ENCODE results near the gene PEX5.
"Not testable (repeated sequence)": the region's sequence is repeated elsewhere in the genome, so short reads cannot be mapped to it uniquely, and the experiment has no call there.

PEX5 gene

DNA sequence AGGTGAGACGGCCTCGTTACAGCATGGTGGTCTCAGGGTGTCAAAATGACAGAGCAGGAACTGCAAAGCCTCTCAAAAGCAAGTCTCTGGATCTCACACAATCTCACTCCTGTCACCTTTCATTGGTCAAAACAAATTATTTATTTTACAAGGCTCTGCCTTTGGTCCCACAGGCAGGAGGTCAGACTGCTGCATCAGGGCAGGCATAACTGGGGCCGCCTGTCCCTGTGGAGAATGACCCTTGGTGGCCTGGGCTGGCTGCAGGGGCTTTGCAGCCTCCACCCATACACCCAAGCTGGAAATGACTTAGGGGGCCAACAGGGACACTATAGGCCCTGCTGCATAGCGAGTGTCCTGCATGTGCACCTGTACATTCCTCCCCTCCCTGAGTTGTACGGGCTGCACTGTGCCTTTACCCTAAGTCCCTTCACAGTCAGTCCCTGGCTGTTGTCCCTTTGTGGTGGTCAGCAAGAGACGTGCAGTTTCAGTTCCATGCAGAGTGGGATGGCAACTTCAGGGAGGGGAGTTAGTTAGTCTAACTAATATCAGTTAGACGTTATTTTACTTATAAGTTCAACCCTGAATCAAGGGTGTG lies 28.1 kb downstream of the PEX5 start:
- DNase-seq (ENCODE audit: low read depth): no peak

DNA sequence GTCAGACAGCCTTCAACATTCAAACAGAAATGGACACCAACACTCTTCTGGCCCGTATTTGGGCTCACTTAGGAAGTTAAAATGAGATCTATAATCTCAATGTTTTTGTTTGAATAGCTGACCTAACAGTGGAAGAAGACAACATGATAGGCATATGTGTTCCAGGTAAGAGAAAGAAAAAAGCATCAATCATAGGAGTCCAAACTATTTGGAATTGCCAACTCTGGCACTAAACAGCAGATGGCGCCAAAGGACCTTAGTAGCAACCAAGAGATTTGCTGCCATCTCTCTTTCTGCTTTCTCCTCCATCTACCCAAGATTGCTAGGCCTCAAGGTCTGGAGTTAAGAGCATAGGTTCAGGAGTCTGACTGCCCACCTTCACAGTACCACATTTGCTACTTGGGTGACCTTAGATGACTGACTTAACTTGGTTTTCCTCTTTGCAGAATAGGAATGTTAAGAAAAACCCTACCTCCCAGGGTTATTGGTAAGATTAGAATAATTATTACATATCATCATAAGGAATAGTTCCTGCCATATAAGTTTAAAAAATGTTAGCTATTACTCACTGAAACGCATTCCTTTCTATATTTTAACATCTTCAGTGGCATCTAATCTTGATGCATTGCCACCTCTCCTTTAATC lies 30.2 kb downstream of the PEX5 start:
- peak; percentile 45 for DNase-seq (ENCODE audit: low read depth)

DNA sequence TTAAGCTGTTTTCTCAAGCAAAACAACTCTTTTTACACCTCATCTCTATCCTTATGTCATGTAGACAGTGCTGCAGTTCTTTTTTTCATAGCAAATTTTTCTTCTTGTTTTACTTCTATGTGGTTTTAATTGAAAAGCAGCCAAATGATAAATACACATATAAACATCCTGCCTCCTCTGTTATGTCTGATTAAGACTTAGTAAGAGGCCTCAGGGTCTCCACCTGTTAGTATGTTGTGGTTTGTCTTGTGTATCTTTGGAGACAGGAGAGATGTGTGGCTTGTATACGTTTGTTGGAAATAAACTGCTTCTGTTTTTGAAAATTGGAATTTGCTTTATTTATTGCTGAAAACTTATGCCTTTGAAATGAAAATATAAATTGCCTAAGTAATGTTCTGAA lies 32.0 kb downstream of the PEX5 start:
- DNase-seq (ENCODE audit: low read depth): no peak

DNA sequence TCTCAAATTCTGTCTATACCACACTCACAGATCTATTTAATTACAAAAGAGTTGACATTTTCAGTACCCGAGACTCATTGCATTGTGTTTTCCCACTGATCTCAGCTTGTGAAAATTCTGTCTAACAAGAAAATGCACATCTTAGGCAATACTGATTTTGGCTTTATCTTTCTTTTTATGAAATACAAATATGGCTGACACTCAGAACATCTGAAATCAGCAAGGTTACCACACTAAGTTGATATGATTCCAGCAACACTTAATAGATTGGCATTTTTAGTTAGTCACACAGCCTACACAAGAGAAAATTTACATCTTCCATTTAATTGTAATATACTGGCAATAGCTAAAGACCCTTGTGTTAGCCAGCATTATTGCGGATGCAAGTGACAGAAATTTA lies 40.3 kb downstream of the PEX5 start:
- no peak for DNase-seq (ENCODE audit: low read depth)

DNA sequence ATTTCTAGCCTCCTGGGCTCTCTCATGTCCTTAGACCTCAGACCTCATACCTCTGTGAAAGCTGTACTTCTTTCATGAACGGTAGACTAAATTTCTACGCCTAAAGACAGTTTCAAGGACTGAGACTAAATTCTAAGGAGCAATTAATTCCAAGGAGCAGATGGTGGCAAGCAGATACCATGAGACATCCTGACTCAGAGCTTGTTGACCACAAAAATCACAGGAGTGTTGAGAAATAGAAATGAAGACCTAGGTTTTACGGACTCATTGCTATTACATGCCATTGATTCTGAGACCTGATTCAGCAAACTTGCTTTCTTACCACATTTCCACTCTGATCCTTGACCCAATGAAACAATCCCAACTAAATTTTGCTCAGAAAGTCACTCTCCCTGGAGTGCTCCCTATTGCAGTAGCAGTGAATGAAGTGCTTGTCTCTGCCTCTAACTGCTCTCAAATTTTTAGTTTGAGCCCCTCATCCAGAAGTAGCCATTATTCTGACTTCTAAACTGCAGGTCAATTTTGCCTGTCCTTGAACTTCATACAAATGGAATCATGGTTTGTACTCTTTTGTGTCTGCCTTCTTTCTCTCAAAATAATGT lies 52.0 kb downstream of the PEX5 start:
- peak; percentile 3 for DNase-seq (ENCODE audit: low read depth)

DNA sequence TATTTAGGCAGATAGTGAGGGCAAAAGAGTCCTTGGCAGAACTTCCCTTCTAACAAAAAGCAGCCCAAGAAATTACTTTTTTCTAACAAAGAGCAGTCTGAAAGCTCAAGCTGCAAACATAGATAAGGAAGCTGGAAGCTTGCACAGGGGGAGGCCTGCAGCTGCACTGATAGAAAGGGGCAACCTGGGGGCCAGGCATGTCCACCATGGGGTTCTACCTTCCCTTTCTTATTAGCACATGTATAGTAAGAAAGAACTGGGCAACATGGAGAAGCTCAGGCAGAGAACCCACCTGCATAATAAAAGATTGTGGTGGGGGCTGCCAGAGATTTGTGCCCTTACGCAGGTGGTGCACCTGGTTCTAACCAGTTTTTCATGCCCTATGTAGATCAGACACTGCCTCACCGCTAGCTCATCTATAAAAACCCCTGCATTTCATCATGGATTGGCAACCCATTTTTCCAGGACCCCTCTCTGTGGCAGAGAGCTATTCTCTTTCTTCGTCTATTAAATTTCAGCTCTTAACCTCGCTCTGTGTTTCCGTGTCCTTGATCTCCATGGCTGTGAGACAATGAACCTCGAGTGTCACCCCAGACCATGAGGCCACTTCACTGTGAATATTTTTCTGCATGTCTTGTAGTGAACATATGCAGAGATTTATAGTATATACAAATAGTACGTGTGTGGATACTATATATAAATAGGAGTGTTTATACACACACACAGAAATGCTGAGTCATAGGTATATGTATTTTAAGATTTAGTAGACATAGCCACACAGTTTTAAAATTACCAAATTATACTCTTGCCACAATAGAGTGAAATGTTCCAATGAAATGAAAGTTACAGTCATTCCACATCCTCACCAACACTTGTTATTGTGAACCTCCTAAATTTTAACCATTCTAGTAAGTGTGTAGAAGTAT lies 53.0 kb downstream of the PEX5 start:
- DNase-seq (ENCODE audit: low read depth): no peak

DNA sequence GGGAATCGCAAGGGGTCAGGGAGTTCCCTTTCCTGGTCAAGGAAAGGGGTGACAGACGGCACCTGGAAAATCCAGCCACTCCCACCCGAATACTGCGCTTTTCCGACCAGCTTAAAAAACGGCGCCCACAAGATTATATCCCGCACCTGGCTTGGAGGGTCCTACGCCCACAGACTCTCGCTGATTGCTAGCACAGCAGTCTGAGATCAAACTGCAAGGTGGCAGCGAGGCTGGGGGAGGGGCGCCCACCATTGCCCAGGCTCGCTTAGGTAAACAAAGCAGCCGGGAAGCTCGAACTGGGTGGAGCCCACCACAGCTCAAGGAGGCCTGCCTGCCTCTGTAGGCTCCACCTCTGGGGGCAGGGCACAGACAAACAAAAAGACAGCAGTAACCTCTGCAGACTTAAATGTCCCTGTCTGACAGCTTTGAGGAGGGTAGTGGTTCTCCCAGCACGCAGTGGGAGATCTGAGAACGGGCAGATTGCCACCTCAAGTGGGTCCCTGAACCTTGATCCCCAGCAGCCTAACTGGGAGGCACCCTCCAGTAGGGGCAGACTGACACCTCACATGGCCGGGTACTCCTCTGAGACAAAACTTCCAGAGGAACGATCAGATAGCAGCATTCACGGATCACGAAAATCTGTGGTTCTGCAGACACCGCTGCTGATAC lies 62.0 kb downstream of the PEX5 start:
- not testable (repeated sequence) for DNase-seq (ENCODE audit: low read depth)

DNA sequence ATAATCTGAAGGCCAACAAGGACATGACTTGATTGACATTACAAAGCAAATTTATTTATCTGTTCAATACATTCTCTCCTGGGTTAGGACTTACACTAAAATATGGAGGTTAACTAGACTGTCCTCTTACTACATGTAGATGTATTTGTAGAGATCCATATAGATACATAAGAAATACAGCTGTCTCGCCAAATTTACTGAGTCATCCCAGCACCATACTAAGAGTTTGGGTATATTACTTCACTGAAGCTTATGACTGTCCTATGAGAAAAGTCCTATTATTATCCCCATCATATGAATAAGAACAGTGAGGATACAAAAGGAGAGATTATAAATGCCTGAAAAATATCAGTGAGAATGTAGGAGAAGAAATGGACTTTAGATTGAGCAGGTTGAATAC lies 69.6 kb downstream of the PEX5 start:
- no peak for DNase-seq (ENCODE audit: low read depth)
